Measurements from ENCODE around the gene VPS13D. TPM values are rescaled to one million over a fixed set of nuclear protein-coding genes. Genes with fewer than 3 reads are reported as not detected.

Gene VPS13D
- total RNA-seq, 1 donor from 2014 or later = 77.8 TPM

DNA sequence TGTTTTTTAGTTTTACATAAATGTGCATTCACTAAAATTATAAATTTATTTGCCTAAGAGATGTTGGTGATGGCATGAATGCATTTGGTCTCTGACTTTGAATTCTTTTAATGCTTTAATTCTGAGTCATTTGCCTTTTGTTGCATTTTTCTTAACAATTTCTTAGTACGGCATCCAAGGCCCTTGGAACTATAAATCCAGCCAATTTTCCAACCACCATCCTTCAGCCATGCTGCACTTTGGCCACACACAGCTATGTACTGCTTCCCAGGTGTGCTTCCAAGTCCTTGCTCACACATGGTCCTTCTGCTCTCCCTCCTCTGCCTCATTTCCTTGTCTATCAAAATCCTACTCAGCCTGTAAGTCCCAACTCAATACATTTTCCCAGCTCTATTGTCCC, 227.1 kb downstream of the VPS13D start:
- H3K27ac Mint-ChIP-seq = peak overlapping the region; percentile 94
- no peak for DNase-seq (ENCODE audit: low spot score in 2 of 2, unreplicated experiment in 2 of 2)
- no peak overlapping the region for H3K4me3 Mint-ChIP-seq
- H3K4me1 Mint-ChIP-seq = peaks cover 60% of the 10 kb centered on the region
- H3K36me3 Mint-ChIP-seq = peaks cover 18% of the 10 kb centered on the region
- TF ChIP-seq, protein P1, sequence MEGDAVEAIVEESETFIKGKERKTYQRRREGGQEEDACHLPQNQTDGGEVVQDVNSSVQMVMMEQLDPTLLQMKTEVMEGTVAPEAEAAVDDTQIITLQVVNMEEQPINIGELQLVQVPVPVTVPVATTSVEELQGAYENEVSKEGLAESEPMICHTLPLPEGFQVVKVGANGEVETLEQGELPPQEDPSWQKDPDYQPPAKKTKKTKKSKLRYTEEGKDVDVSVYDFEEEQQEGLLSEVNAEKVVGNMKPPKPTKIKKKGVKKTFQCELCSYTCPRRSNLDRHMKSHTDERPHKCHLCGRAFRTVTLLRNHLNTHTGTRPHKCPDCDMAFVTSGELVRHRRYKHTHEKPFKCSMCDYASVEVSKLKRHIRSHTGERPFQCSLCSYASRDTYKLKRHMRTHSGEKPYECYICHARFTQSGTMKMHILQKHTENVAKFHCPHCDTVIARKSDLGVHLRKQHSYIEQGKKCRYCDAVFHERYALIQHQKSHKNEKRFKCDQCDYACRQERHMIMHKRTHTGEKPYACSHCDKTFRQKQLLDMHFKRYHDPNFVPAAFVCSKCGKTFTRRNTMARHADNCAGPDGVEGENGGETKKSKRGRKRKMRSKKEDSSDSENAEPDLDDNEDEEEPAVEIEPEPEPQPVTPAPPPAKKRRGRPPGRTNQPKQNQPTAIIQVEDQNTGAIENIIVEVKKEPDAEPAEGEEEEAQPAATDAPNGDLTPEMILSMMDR (IDR thresholded peaks at IDR 0.05; ENCODE audit: unreplicated experiment) = no peak
- H3K9me3 Mint-ChIP-seq = no peaks in the 10 kb centered on the region
- H3K27me3 Mint-ChIP-seq (ENCODE audit: low read depth) = no peaks in the 10 kb centered on the region

- DNase-seq (ENCODE audit: low spot score in 2 of 2, unreplicated experiment in 2 of 2) = no peak
- Mint-ChIP-seq H3K4me1 (peaks cover 60% of the 10 kb centered on the region), H3K27ac (peak overlapping the region; percentile 94), H3K9me3 (no peaks in the 10 kb centered on the region), H3K27me3 (ENCODE audit: low read depth) (no peaks in the 10 kb centered on the region), H3K36me3 (peaks cover 18% of the 10 kb centered on the region), H3K4me3 (no peak overlapping the region)
- TF ChIP-seq, protein P1 (IDR thresholded peaks at IDR 0.05; ENCODE audit: unreplicated experiment) = no peak
Observed at GRCh38 chr1:12457771-12458170, 227.9 kb downstream of the VPS13D start.

DNA sequence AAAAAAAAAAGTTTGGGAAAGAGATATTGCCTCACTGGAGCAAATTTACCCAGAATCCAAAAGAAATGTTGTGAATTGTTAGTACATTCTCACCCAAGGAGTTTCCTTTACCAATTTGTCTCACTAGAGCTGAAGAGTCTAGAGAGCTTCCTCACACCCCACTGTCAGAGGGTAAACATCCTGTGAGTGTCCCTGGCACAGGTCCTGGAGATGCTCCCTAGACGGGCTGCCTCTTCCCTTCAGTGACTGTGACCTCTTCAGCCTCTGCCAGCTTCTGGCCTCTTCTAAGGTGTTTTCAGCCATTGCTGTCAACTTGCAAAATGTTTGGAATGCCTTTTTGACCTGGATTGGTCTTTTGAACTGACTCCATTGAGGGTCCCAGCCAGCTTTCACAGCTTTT, 228.7 kb downstream of the VPS13D start:
- Mint-ChIP-seq H3K9me3 (no peaks in the 10 kb centered on the region), H3K36me3 (peaks cover 18% of the 10 kb centered on the region), H3K4me3 (no peak overlapping the region), H3K4me1 (peaks cover 60% of the 10 kb centered on the region), H3K27ac (peak overlapping the region; percentile 94), H3K27me3 (ENCODE audit: low read depth) (no peaks in the 10 kb centered on the region)
- DNase-seq (ENCODE audit: low spot score in 2 of 2, unreplicated experiment in 2 of 2) = no peak
- TF ChIP-seq, protein P1 (IDR thresholded peaks at IDR 0.05; ENCODE audit: unreplicated experiment) = no peak

DNA sequence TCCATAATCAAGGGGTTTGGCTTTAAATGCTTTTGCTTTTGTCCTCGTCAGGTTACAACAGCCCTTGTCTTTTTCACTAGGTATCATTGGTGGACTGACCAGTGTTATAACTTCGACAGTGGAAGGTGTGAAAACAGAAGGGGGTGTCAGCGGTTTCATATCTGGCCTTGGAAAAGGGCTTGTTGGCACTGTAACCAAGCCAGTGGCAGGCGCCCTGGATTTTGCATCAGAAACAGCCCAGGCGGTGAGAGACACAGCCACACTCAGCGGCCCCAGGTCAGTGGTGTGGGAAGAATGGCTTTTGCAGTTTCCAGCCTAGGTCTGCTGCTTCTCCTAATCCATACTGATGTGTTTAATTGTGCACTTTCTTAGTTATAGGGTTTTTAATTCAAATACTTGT, 230.3 kb downstream of the VPS13D start:
- Mint-ChIP-seq H3K9me3 (no peaks in the 10 kb centered on the region), H3K4me3 (no peak overlapping the region), H3K27ac (peak overlapping the region; percentile 88), H3K27me3 (ENCODE audit: low read depth) (no peaks in the 10 kb centered on the region), H3K4me1 (peaks cover 60% of the 10 kb centered on the region), H3K36me3 (peaks cover 18% of the 10 kb centered on the region)
- TF ChIP-seq, protein P1 (IDR thresholded peaks at IDR 0.05; ENCODE audit: unreplicated experiment) = no peak
- DNase-seq (ENCODE audit: low spot score in 2 of 2, unreplicated experiment in 2 of 2) = no peak

DNA sequence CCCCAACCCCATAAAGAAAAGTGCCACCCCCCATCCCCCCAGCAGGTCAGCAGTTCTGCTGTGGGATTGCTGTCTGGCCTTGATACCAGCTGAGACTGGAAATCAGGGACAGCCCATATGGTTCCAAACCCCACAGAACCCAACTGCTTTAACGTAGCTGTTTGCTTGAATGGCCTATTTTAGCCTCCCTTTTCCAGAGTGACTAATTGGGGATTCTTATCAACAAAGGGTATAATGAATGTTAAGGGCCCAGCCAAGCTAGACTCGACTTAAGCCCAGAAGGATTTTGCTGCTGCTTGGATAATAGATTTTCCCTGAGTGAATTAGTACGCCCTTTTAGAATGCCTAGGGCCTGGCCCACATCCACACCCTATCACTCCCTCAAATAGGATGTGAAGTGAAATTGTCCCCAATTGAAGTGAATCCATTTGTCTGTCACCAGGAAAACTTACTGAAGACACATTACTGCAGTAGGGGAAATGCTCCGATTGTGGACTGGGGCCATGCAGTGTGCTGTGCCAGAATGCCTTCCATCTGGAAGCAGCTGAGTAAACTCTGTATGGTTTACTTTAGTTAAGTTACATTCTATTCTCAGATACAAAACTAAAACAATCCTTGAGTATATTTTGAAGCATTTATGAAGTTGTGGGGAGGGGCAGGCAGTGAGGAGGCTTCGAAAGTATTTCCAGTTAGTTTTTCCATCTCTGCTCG, 231.2 kb downstream of the VPS13D start:
- Mint-ChIP-seq H3K4me3 (no peak overlapping the region), H3K4me1 (peaks cover 64% of the 10 kb centered on the region), H3K27me3 (ENCODE audit: low read depth) (no peaks in the 10 kb centered on the region), H3K27ac (peak overlapping the region; percentile 98), H3K36me3 (peaks cover 18% of the 10 kb centered on the region), H3K9me3 (no peaks in the 10 kb centered on the region)
- TF ChIP-seq, protein P1 (IDR thresholded peaks at IDR 0.05; ENCODE audit: unreplicated experiment) = no peak
- no peak for DNase-seq (ENCODE audit: low spot score in 2 of 2, unreplicated experiment in 2 of 2)

Data from mesothelial cell of epicardium (in vitro differentiated cells).